ENCODE measurements around the gene HDAC4. TPM values are rescaled to one million over a fixed set of nuclear protein-coding genes. Genes with fewer than 3 reads are reported as not detected.
A peak's percentile ranks its signal among the peaks of the same experiment; 100 is the strongest.

The HDAC4 gene
- total and polyA plus RNA-seq, 9 of the 15 experiments (the other 6 are each of a cell fraction or from before 2014, with no cell fraction given): 0.11 to 20.2 (median 4.0) TPM

- no peak for TF ChIP-seq CTCFL (IDR thresholded peaks at IDR 0.05; ENCODE audit: borderline replicate concordance, insufficient read depth, low read depth, low read length, poor library complexity, severe bottlenecking)
- TF ChIP-seq SAP30 (IDR thresholded peaks at IDR 0.05; ENCODE audit: borderline replicate concordance, insufficient read depth, low read depth, low read length, poor library complexity, severe bottlenecking): no peak
Measured at GRCh38 chr2:239379641-239380170, 21.1 kb downstream of the HDAC4 start (continued).

GRCh38 chr2:239378918-239379640 lies 21.7 kb downstream of the HDAC4 start:
- DNase-seq (ENCODE audit: extremely low read depth in 1 of 4, low spot score in 3 of 4): no peak
- H3K79me2 ChIP-seq (ENCODE audit: control insufficient read depth, insufficient read depth, low read length): no peaks in the 10 kb centered on the region; the same call in 2 of the 3 replicates
- POLR2A ChIA-PET: no interaction called here

More at GRCh38 chr2:239378918-239379640, 21.7 kb downstream of the HDAC4 start:
- H3K4me3 ChIP-seq: no peak overlapping the region
- H3K27me3 ChIP-seq (ENCODE audit: control insufficient read depth in 2 of 2, insufficient read depth in 2 of 2, low read length in 2 of 2): no peaks in the 10 kb centered on the region
- CTCF ChIA-PET (ENCODE audit: low intra/inter-chr PET ratio): no interaction called here
- no peaks in the 10 kb centered on the region; the same call in 1 of the 2 replicates for H4K20me1 ChIP-seq (replicated peaks; ENCODE audit: control insufficient read depth, insufficient read depth, low read length)
- H3K36me3 ChIP-seq (ENCODE audit: control insufficient read depth, insufficient read depth, low read length): no peaks in the 10 kb centered on the region
- H3K4me2 ChIP-seq (ENCODE audit: insufficient read depth, low read length): no peak overlapping the region
- no peak overlapping the region for H3K9ac ChIP-seq (ENCODE audit: insufficient read depth in 1 of 2, low read depth in 2 of 2, low read length in 2 of 2)
- H3K27ac ChIP-seq (ENCODE audit: extremely low read depth, low read depth, low read length): no peak overlapping the region
- ATAC-seq (no peak), FAIRE-seq (no peak)
- WGBS (ENCODE audit: insufficient coverage, low coverage, missing lambda C conversion rate): 97% methylated on average over 5 of the region's 20 CpGs
- TF ChIP-seq SPI1 (IDR thresholded peaks at IDR 0.05; ENCODE audit: borderline replicate concordance, low read depth, low read length) (0 out of 2 replicates have a peak, but pooled peaks have one; percentile 43), ZNF354B (CRISPR knock-in tag; IDR thresholded peaks at IDR 0.05) (no peak)
- no peak overlapping the region for H2AFZ ChIP-seq (ENCODE audit: low read depth, low read length)
- BruUV-seq (replicated peaks): no TSS peak
- no peaks in the 10 kb centered on the region for H3K9me3 ChIP-seq (replicated peaks; ENCODE audit: control insufficient read depth, insufficient read depth, low read depth, low read length)
- intact Hi-C loops (cut with micrococcal nuclease) (no loop called here), in situ Hi-C loops (cut with MboI) (no loop called here)
- no peaks in the 10 kb centered on the region for H3K9me1 ChIP-seq (ENCODE audit: control insufficient read depth, insufficient read depth, low read length)
- H3K4me1 ChIP-seq (replicated peaks in 1 of 2; ENCODE audit: control insufficient read depth in 2 of 2, insufficient read depth in 2 of 2, low read length in 2 of 2): peaks cover 0 to 14% of the 10 kb centered on the region in 2 experiments; a peak in 2 of 5 replicates
